GM21528 (cell line): ENCODE data around the gene PTPN11.

Source experiments
- ATAC-seq: cut with Tn5 transposase; IDR thresholded peaks from one replicate; pipeline ENCODE4 v1.9.1; 2021; ENCODE audit warnings: mild to moderate bottlenecking, moderate library complexity; ENCODE audit not compliant: unreplicated experiment, low FRiP score

PTPN11 gene

GRCh38 chr12:112535637-112536366 is 117.1 kb downstream of the PTPN11 start:
- ATAC-seq: no peak

GRCh38 chr12:112536367-112536730 is 117.6 kb downstream of the PTPN11 start:
- no peak for ATAC-seq

GRCh38 chr12:112537710-112538396 is 119.1 kb downstream of the PTPN11 start:
- ATAC-seq: no peak

GRCh38 chr12:112538740-112539139 is 120.0 kb downstream of the PTPN11 start:
- ATAC-seq: no peak

GRCh38 chr12:112539221-112539620 is 120.5 kb downstream of the PTPN11 start:
- ATAC-seq: no peak

- ATAC-seq: no peak
Observed at GRCh38 chr12:112540021-112540420, 121.3 kb downstream of the PTPN11 start.

- no peak for ATAC-seq
Observed at GRCh38 chr12:112543751-112544150, 125.0 kb downstream of the PTPN11 start.

- no peak for ATAC-seq
Observed at GRCh38 chr12:112546339-112546738, 127.6 kb downstream of the PTPN11 start.

GRCh38 chr12:112546996-112547395 is 128.2 kb downstream of the PTPN11 start:
- no peak for ATAC-seq

GRCh38 chr12:112549031-112549430 is 130.3 kb downstream of the PTPN11 start:
- ATAC-seq: no peak

- ATAC-seq: no peak
Observed at GRCh38 chr12:112551681-112552080, 132.9 kb downstream of the PTPN11 start.

- no peak for ATAC-seq
Observed at GRCh38 chr12:112555621-112556233, 137.0 kb downstream of the PTPN11 start.

- no peak for ATAC-seq
Observed at GRCh38 chr12:112557951-112558630, 139.3 kb downstream of the PTPN11 start.
